Endothelial cell of umbilical vein (primary cell): ENCODE measurements around the gene CCT6B. TPM values are rescaled to one million over a fixed set of nuclear protein-coding genes. Genes with fewer than 3 reads are reported as not detected.

ENCODE experiments used
- BruUV-seq: library from RNA; stranded (reverse); fragments of 400-500 nt; replicated peaks from 2 replicates; lab custom pipeline; 2021; lab: Mats Ljungman, UMichigan
- CTCF ChIA-PET: fragments of 300-600, 350-600 bp; sonication (Branson Sonifier 250); formaldehyde crosslinking; loops from one replicate; lab custom pipeline; 2021; ENCODE audit warnings: antibody characterized with exemption, inconsistent platforms; lab: Charles Lee
- POLR2A ChIA-PET: fragments of 300-600, 350-600 bp; sonication (Branson Sonifier 250); formaldehyde crosslinking; loops from one replicate; lab custom pipeline; 2021; ENCODE audit warnings: antibody characterized with exemption, inconsistent platforms; lab: Charles Lee
- DNase-seq: peaks from one replicate; pipeline ENCODE4 v3.0.0-alpha.2; 2011; ENCODE audit warnings: low read depth, low spot score
- FAIRE-seq: peaks from 2 replicates; lab custom pipeline; 2011; peaks lifted over from hg19 to GRCh38; lab: Jason Lieb, UNC
- H2AFZ ChIP-seq: 2 replicates; pipeline ENCODE4 v1.6.0; 2012; ENCODE audit warnings: low read depth, low read length, control low read depth, inconsistent platforms
- H3K27ac ChIP-seq: 2 replicates; pipeline ENCODE4 v1.5.1; 2011; ENCODE audit warnings: low read depth, mild to moderate bottlenecking, control low read depth, low read length, moderate library complexity; ENCODE audit not compliant: insufficient read depth
- H3K27me3 ChIP-seq, 2 experiments: 2 replicates each; pipeline versions ENCODE4 v1.6.0 to v1.6.1; 2011; ENCODE audit warnings: low read length in 2 of 2, mixed read lengths in 1 of 2; ENCODE audit not compliant: control insufficient read depth in 2 of 2, insufficient read depth in 2 of 2
- H3K36me3 ChIP-seq, 2 experiments: 2 replicates in 1 of 2; 3 replicates in 1 of 2; pipeline ENCODE4 v1.5.1; 2011; ENCODE audit warnings: low read length in 2 of 2, mild to moderate bottlenecking in 1 of 2, moderate library complexity in 1 of 2; ENCODE audit not compliant: control insufficient read depth in 2 of 2, insufficient read depth in 2 of 2; ENCODE audit errors: extremely low read depth in 1 of 2
- H3K4me1 ChIP-seq: 3 replicates; pipeline ENCODE4 v1.5.1; 2011; ENCODE audit warnings: mild to moderate bottlenecking, low read length; ENCODE audit not compliant: control insufficient read depth, insufficient read depth; ENCODE audit errors: extremely low read depth
- H3K4me2 ChIP-seq: 2 replicates; pipeline ENCODE4 v1.6.1; 2011; ENCODE audit warnings: low read length, control low read depth, mixed read lengths; ENCODE audit not compliant: insufficient read depth
- H3K4me3 ChIP-seq, 3 experiments: fragments of 200-600 bp in 1 of 3; sonication (generic), shearing (Covaris generic) in 1 of 3; replicated peaks in 1 of 3; 2 replicates each; pipeline ENCODE4 v1.5.1; 2011 to 2016; ENCODE audit warnings: control low read depth in 3 of 3, low read length in 3 of 3, mild to moderate bottlenecking in 2 of 3, inconsistent platforms in 1 of 3, low read depth in 1 of 3, moderate library complexity in 1 of 3; ENCODE audit not compliant: insufficient read depth in 1 of 3
- H3K79me2 ChIP-seq: 2 replicates; pipeline ENCODE4 v1.6.0; 2012; ENCODE audit warnings: low read length, inconsistent platforms; ENCODE audit not compliant: control insufficient read depth, insufficient read depth
- H3K9ac ChIP-seq: replicated peaks from 2 replicates; pipeline ENCODE3; 2011; ENCODE audit warnings: low read length, control low read depth; ENCODE audit not compliant: insufficient read depth; ENCODE audit errors: extremely low read depth
- H3K9me1 ChIP-seq: replicated peaks from 3 replicates; pipeline ENCODE4 v1.6.0; 2011; ENCODE audit warnings: mild to moderate bottlenecking, low read length; ENCODE audit not compliant: control insufficient read depth, insufficient read depth; ENCODE audit errors: extremely low read depth
- H3K9me3 ChIP-seq: replicated peaks from 2 replicates; pipeline ENCODE4 v1.5.1; 2012; ENCODE audit warnings: low read length, inconsistent platforms; ENCODE audit not compliant: control insufficient read depth, insufficient read depth
- H4K20me1 ChIP-seq: replicated peaks from 2 replicates; pipeline ENCODE3; 2011; ENCODE audit warnings: mild to moderate bottlenecking, low read length; ENCODE audit not compliant: control insufficient read depth, insufficient read depth; ENCODE audit errors: extremely low read depth
- CTCF ChIP-seq, 2 donors: IDR thresholded peaks; 1 replicate in 1 of 2; 2 replicates in 1 of 2; pipeline ENCODE4 v1.5.1; 2011; ENCODE audit warnings: low read length in 2 of 2, mild to moderate bottlenecking in 2 of 2, moderate library complexity in 2 of 2, control low read depth in 1 of 2, inconsistent platforms in 1 of 2, low read depth in 1 of 2; ENCODE audit not compliant: insufficient read depth in 1 of 2; ENCODE audit errors: extremely low read depth in 1 of 2
- EZH2 ChIP-seq: IDR thresholded peaks from 2 replicates; pipeline ENCODE4 v1.6.1; 2012; ENCODE audit warnings: borderline replicate concordance, low read depth, mild to moderate bottlenecking, moderate library complexity, low read length, inconsistent platforms; ENCODE audit not compliant: severe bottlenecking
- FOS ChIP-seq: IDR thresholded peaks from 2 replicates; pipeline ENCODE4 v1.6.1; 2011; ENCODE audit warnings: mild to moderate bottlenecking, low read length, moderate library complexity, borderline replicate concordance; ENCODE audit not compliant: insufficient read depth
- GATA2 ChIP-seq: IDR thresholded peaks from 2 replicates; pipeline ENCODE4 v1.7.0; 2011; ENCODE audit warnings: low read depth, mild to moderate bottlenecking, moderate library complexity, mixed read lengths, low read length; ENCODE audit not compliant: insufficient read length, insufficient read depth
- JUN ChIP-seq: IDR thresholded peaks from 2 replicates; pipeline ENCODE4 v1.6.1; 2011; ENCODE audit warnings: borderline replicate concordance, low read depth; ENCODE audit not compliant: insufficient read length, insufficient read depth
- MAX ChIP-seq: IDR thresholded peaks from 2 replicates; pipeline ENCODE4 v1.6.1; 2011; ENCODE audit not compliant: insufficient read depth, insufficient read length
- MYC ChIP-seq: IDR thresholded peaks from one replicate; pipeline ENCODE4 v1.6.1; 2011; ENCODE audit warnings: mild to moderate bottlenecking, low read depth, low read length
- POLR2A ChIP-seq: IDR thresholded peaks from 2 replicates; pipeline ENCODE4 v1.6.1; 2012; ENCODE audit warnings: low read depth, mild to moderate bottlenecking, control low read depth, low read length
- POLR2AphosphoS5 ChIP-seq: IDR thresholded peaks from 2 replicates; pipeline ENCODE4 v1.6.1; 2012; ENCODE audit warnings: low read depth, mild to moderate bottlenecking, control low read depth, low read length, moderate library complexity; ENCODE audit not compliant: insufficient read depth
- dilution Hi-C: fragments of 300-500 bp; cut with MboI; formaldehyde crosslinking; loops from one replicate; pipeline ENCODE4 v1.15.0; 2019; ENCODE audit warnings: low sequenced_read_pairs; ENCODE audit not compliant: extremely low pct_ligation_motif_present
- intact Hi-C: fragments of 100-400 bp; cut with micrococcal nuclease; formaldehyde crosslinking; loops from one replicate; pipeline ENCODE4 v1.10.0; 2022
- polyA plus RNA-seq, 4 experiments: library from polyadenylated mRNA; depleted of rRNA in 3 of 4; stranded (reverse) in 3 of 4; unstranded in 1 of 4; fragments of >200 nt; gene quantifications; 2 replicates each; pipeline versions ENCODE4 v1.2.1 to v1.2.3, GENCODE V29; 2011 to 2012; ENCODE audit warnings: missing spikeins in 1 of 4
- total RNA-seq: library from RNA; stranded (reverse); gene quantifications from 2 replicates; pipeline ENCODE4 v1.2.3, GENCODE V29; 2021

Gene CCT6B
- total and polyA plus RNA-seq, 2 donors (not counting 3 experiments of a cell fraction or from before 2014, with no cell fraction given), result 0.35 to 1.6 TPM

GRCh38 chr17:34916120-34916519 lies 45.1 kb downstream of the CCT6B start:
- Histone ChIP-seq H3K9me3 (no peaks in the 10 kb centered on the region), H3K4me1 (no peaks in the 10 kb centered on the region), H3K9ac (no peak overlapping the region), H3K4me2 (no peak overlapping the region), H4K20me1 (no peaks in the 10 kb centered on the region), H3K27me3 (no peaks in the 10 kb centered on the region), H3K27ac (no peak overlapping the region), H3K36me3 (no peaks in the 10 kb centered on the region), H2AFZ (no peak overlapping the region), H3K9me1 (no peaks in the 10 kb centered on the region), H3K4me3 (no peak overlapping the region), H3K79me2 (no peaks in the 10 kb centered on the region)
- BruUV-seq, result no TSS peak
- ChIA-PET CTCF (no interaction called here), POLR2A (no interaction called here)
- no peak for TF ChIP-seq EZH2
- no peak for TF ChIP-seq GATA2
- TF ChIP-seq POLR2AphosphoS5, result no peak
- no peak for TF ChIP-seq FOS
- TF ChIP-seq JUN, result no peak
- no peak for TF ChIP-seq MAX
- no peak for TF ChIP-seq POLR2A
- TF ChIP-seq CTCF (IDR thresholded peaks at IDR 0.05; ENCODE audit: extremely low read depth in 1 of 2, insufficient read depth in 1 of 2, low read depth in 1 of 2, low read length in 2 of 2), result no peak
- no peak for TF ChIP-seq MYC
- dilution Hi-C loops, result no loop called here
- no peak for DNase-seq
- FAIRE-seq, result no peak
- intact Hi-C loops, result no loop called here
